HepG2 (cell line): ENCODE results near the gene PPM1E. TPM values are rescaled to one million over a fixed set of nuclear protein-coding genes. Genes with fewer than 3 reads are reported as not detected.

Experiments
- ATAC-seq: fragments of 200-7000 bp; cut with Tn5 transposase; 3 replicates; pipeline ENCODE4 v1.9.1; 2020; ENCODE audit warnings: mild to moderate bottlenecking, moderate library complexity
- BruUV-seq: library from RNA; stranded (reverse); fragments of 400-500 nt; replicated peaks from 2 replicates; lab custom pipeline; 2021; lab: Mats Ljungman, UMichigan
- CTCF ChIA-PET: fragments of 300-600 bp; formaldehyde crosslinking; extraction: SDS; loops from one replicate; lab custom pipeline; 2021; ENCODE audit warnings: low total read pairs, inconsistent platforms, low intra/inter-chr PET ratio; lab: Yijun Ruan, JAX
- POLR2A ChIA-PET: fragments of 350-600 bp; sonication (Branson Sonifier 250); formaldehyde crosslinking; loops from one replicate; lab custom pipeline; 2020; ENCODE audit warnings: antibody characterized with exemption, inconsistent platforms; lab: Yijun Ruan, JAX
- DNase-seq: peaks from one replicate; pipeline ENCODE4 v3.0.0-alpha.2; 2015; ENCODE audit warnings: low spot score
- FAIRE-seq: peaks from 3 replicates; lab custom pipeline; 2011; peaks lifted over from hg19 to GRCh38; lab: Jason Lieb, UNC
- H2AFZ ChIP-seq: one replicate; pipeline ENCODE4 v1.6.1; 2011; ENCODE audit warnings: low read length, inconsistent platforms
- H3K27ac ChIP-seq: fragments of 300-600 bp; 3 replicates; pipeline ENCODE4 v1.8.0; 2011; ENCODE audit warnings: mixed run types, mild to moderate bottlenecking, mixed read lengths, low read length, inconsistent platforms; ENCODE audit not compliant: insufficient read depth; ENCODE audit errors: extremely low read length
- H3K27me3 ChIP-seq, 2 experiments: fragments of 200-600 bp in 1 of 2; 2 replicates in 1 of 2; 3 replicates in 1 of 2; pipeline versions ENCODE4 v1.6.0 to v1.8.0; 2011; ENCODE audit warnings: low read length in 2 of 2, mild to moderate bottlenecking in 2 of 2, moderate library complexity in 2 of 2, inconsistent platforms in 1 of 2; ENCODE audit not compliant: insufficient read depth in 2 of 2, control insufficient read depth in 1 of 2
- H3K36me3 ChIP-seq, 2 experiments: fragments of 200-600 bp in 1 of 2; replicated peaks in 1 of 2; 2 replicates in 1 of 2; 3 replicates in 1 of 2; pipeline versions ENCODE4 v1.5.1 to v1.8.0; 2011; ENCODE audit warnings: low read length in 2 of 2, inconsistent platforms in 1 of 2; ENCODE audit not compliant: insufficient read depth in 2 of 2, control insufficient read depth in 1 of 2
- H3K4me1 ChIP-seq: 2 replicates; pipeline ENCODE4 v1.5.1; 2012; ENCODE audit warnings: low read length, inconsistent platforms; ENCODE audit not compliant: insufficient read depth
- H3K4me2 ChIP-seq: 2 replicates; pipeline ENCODE4 v1.6.0; 2011; ENCODE audit warnings: low read depth, low read length, inconsistent platforms
- H3K4me3 ChIP-seq, 3 experiments: fragments of 200-600 bp in 1 of 3; sonication (generic), shearing (Covaris generic) in 1 of 3; replicated peaks in 1 of 3; 2 replicates each; pipeline ENCODE4 v1.5.1; 2011 to 2016; ENCODE audit warnings: low read length in 3 of 3, inconsistent platforms in 2 of 3, low read depth in 2 of 3, mild to moderate bottlenecking in 2 of 3, control low read depth in 1 of 3, mixed read lengths in 1 of 3; ENCODE audit not compliant: insufficient read depth in 1 of 3
- H3K79me2 ChIP-seq: one replicate; pipeline ENCODE4 v1.6.1; 2011; ENCODE audit warnings: low read length, inconsistent platforms; ENCODE audit not compliant: insufficient read depth
- H3K9ac ChIP-seq: 2 replicates; pipeline ENCODE4 v1.6.0; 2011; ENCODE audit warnings: mild to moderate bottlenecking, low read depth, low read length, inconsistent platforms; ENCODE audit not compliant: insufficient read depth
- H3K9me3 ChIP-seq: 2 replicates; pipeline ENCODE4 v1.5.1; 2012; ENCODE audit warnings: mild to moderate bottlenecking, low read length
- H4K20me1 ChIP-seq: 2 replicates; pipeline ENCODE4 v1.6.0; 2011; ENCODE audit warnings: inconsistent platforms, mild to moderate bottlenecking, low read length, moderate library complexity; ENCODE audit not compliant: insufficient read depth
- JUNB ChIP-seq: sonication (generic); formaldehyde crosslinking; IDR thresholded peaks from 2 replicates; pipeline ENCODE4 v1.8.0; 2022; ENCODE audit warnings: missing genetic modification reagents, mild to moderate bottlenecking, borderline replicate concordance
- ZKSCAN1 ChIP-seq: fragments of 150-350 bp; IDR thresholded peaks from 2 replicates; pipeline ENCODE4 v1.6.1; 2014; ENCODE audit warnings: low read length
- ZNF3 ChIP-seq: IDR thresholded peaks from 2 replicates; pipeline ENCODE4 v1.7.0; 2017; ENCODE audit warnings: inconsistent platforms
- ZSCAN21 ChIP-seq: sonication (generic); formaldehyde crosslinking; IDR thresholded peaks from 2 replicates; pipeline ENCODE4 v1.8.0; 2022; ENCODE audit warnings: mild to moderate bottlenecking, missing genetic modification reagents, moderate library complexity, borderline replicate concordance
- in situ Hi-C: cut with HindIII; loops from 2 replicates; pipeline ENCODE4 v1.10.0; 2017; ENCODE audit warnings: low pct_unique_long_range_greater_than_20kb; ENCODE audit not compliant: extremely low pct_ligation_motif_present
- intact Hi-C: fragments of 100-400 bp; cut with micrococcal nuclease; formaldehyde crosslinking; loops from one replicate; pipeline ENCODE4 v1.10.0; 2022; ENCODE audit not compliant: unreplicated experiment
- polyA plus RNA-seq, 8 experiments: library from polyadenylated mRNA; depleted of rRNA in 3 of 8; stranded (reverse) in 7 of 8; unstranded in 1 of 8; fragments of >200 nt; fragmentation: Illumina TruSeq in 4 of 8; extraction: Trizol in 4 of 8; gene quantifications; 2 replicates each; pipeline versions ENCODE4 v1.2.1 to v1.2.3, GENCODE V29; 2011 to 2016; ENCODE audit warnings: low read depth in 4 of 8, missing spikeins in 1 of 8, mixed read lengths in 1 of 8; ENCODE audit not compliant: insufficient read depth in 1 of 8
- total RNA-seq, 5 experiments: library from RNA; depleted of rRNA; stranded (reverse); fragments of >200 nt; fragmentation: Illumina TruSeq; extraction: Trizol; gene quantifications; 2 replicates each; pipeline ENCODE4 v1.2.3, GENCODE V29; 2016; ENCODE audit warnings: low read depth in 1 of 5
- TF ChIP-seq, protein P1 (sequence below): IDR thresholded peaks from 2 replicates; pipeline ENCODE4 v1.6.1; 2016; ENCODE audit warnings: low read depth, control low read depth
- TF ChIP-seq, protein P2 (sequence below): sonication (generic); formaldehyde crosslinking; IDR thresholded peaks from 2 replicates; pipeline ENCODE4 v1.4.0; 2020; ENCODE audit warnings: mild to moderate bottlenecking, missing genetic modification reagents, borderline replicate concordance
- TF ChIP-seq, protein P3 (sequence below): sonication (generic); formaldehyde crosslinking; IDR thresholded peaks from 2 replicates; pipeline ENCODE4 v1.4.0; 2020; ENCODE audit warnings: missing genetic modification reagents, borderline replicate concordance
- TF ChIP-seq, protein P4 (sequence below): sonication (generic); formaldehyde crosslinking; IDR thresholded peaks from 2 replicates; pipeline ENCODE4 v1.5.1; 2020; ENCODE audit warnings: missing genetic modification reagents, mild to moderate bottlenecking, borderline replicate concordance
- TF ChIP-seq, protein P5 (sequence below): sonication (generic); formaldehyde crosslinking; IDR thresholded peaks from 2 replicates; pipeline ENCODE4 v1.5.0; 2020; ENCODE audit warnings: mild to moderate bottlenecking, low read depth, missing genetic modification reagents, borderline replicate concordance

PPM1E gene
- total and polyA plus RNA-seq, 2 of the 13 experiments (the other 11 are each of a cell fraction or from before 2014, with no cell fraction given) = 0.15 TPM; not detected in 1

DNA sequence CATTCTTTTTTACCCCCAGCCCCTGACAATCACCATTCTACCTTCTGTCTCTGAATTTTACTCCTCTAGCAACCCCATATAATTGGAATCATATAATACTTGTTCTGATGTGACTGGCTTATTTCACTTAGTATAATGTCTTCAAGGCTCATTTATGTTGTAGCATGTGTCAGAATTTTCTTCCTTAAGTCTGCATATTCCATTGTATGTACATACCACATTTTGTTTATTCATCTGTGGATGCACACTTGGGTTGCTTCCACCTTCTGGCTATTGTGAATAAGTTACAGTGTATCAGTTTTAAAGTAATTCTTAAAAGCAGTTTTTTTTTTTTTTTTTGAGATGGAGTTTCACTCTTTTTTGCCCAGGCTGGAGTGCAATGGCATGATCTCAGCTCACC, 24.7 kb upstream of the PPM1E start:
- Histone ChIP-seq H4K20me1 (no peaks in the 10 kb centered on the region), H3K79me2 (no peaks in the 10 kb centered on the region), H2AFZ (no peak overlapping the region), H3K4me1 (no peaks in the 10 kb centered on the region), H3K4me3 (no peak overlapping the region), H3K27me3 (no peaks in the 10 kb centered on the region), H3K36me3 (no peaks in the 10 kb centered on the region), H3K4me2 (no peak overlapping the region), H3K9ac (no peak overlapping the region), H3K27ac (no peak overlapping the region), H3K9me3 (no peaks in the 10 kb centered on the region)
- FAIRE-seq = no peak
- no peak for DNase-seq
- BruUV-seq = no TSS peak
- ChIA-PET CTCF (no interaction called here), POLR2A (no interaction called here)
- in situ Hi-C loops = no loop called here
- intact Hi-C loops = no loop called here
- ATAC-seq = no peak
- TF ChIP-seq ZSCAN21 (no peak), JUNB (no peak), ZNF3 (CRISPR knock-in tag) (no peak), ZKSCAN1 (no peak)
- TF ChIP-seq, protein P1, sequence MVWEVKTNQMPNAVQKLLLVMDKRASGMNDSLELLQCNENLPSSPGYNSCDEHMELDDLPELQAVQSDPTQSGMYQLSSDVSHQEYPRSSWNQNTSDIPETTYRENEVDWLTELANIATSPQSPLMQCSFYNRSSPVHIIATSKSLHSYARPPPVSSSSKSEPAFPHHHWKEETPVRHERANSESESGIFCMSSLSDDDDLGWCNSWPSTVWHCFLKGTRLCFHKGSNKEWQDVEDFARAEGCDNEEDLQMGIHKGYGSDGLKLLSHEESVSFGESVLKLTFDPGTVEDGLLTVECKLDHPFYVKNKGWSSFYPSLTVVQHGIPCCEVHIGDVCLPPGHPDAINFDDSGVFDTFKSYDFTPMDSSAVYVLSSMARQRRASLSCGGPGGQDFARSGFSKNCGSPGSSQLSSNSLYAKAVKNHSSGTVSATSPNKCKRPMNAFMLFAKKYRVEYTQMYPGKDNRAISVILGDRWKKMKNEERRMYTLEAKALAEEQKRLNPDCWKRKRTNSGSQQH (CRISPR knock-in tag) = no peak
- TF ChIP-seq, protein P2, sequence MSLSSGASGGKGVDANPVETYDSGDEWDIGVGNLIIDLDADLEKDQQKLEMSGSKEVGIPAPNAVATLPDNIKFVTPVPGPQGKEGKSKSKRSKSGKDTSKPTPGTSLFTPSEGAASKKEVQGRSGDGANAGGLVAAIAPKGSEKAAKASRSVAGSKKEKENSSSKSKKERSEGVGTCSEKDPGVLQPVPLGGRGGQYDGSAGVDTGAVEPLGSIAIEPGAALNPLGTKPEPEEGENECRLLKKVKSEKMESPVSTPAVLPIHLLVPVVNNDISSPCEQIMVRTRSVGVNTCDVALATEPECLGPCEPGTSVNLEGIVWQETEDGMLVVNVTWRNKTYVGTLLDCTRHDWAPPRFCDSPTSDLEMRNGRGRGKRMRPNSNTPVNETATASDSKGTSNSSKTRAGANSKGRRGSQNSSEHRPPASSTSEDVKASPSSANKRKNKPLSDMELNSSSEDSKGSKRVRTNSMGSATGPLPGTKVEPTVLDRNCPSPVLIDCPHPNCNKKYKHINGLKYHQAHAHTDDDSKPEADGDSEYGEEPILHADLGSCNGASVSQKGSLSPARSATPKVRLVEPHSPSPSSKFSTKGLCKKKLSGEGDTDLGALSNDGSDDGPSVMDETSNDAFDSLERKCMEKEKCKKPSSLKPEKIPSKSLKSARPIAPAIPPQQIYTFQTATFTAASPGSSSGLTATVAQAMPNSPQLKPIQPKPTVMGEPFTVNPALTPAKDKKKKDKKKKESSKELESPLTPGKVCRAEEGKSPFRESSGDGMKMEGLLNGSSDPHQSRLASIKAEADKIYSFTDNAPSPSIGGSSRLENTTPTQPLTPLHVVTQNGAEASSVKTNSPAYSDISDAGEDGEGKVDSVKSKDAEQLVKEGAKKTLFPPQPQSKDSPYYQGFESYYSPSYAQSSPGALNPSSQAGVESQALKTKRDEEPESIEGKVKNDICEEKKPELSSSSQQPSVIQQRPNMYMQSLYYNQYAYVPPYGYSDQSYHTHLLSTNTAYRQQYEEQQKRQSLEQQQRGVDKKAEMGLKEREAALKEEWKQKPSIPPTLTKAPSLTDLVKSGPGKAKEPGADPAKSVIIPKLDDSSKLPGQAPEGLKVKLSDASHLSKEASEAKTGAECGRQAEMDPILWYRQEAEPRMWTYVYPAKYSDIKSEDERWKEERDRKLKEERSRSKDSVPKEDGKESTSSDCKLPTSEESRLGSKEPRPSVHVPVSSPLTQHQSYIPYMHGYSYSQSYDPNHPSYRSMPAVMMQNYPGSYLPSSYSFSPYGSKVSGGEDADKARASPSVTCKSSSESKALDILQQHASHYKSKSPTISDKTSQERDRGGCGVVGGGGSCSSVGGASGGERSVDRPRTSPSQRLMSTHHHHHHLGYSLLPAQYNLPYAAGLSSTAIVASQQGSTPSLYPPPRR (CRISPR knock-in tag) = no peak
- TF ChIP-seq, protein P3, sequence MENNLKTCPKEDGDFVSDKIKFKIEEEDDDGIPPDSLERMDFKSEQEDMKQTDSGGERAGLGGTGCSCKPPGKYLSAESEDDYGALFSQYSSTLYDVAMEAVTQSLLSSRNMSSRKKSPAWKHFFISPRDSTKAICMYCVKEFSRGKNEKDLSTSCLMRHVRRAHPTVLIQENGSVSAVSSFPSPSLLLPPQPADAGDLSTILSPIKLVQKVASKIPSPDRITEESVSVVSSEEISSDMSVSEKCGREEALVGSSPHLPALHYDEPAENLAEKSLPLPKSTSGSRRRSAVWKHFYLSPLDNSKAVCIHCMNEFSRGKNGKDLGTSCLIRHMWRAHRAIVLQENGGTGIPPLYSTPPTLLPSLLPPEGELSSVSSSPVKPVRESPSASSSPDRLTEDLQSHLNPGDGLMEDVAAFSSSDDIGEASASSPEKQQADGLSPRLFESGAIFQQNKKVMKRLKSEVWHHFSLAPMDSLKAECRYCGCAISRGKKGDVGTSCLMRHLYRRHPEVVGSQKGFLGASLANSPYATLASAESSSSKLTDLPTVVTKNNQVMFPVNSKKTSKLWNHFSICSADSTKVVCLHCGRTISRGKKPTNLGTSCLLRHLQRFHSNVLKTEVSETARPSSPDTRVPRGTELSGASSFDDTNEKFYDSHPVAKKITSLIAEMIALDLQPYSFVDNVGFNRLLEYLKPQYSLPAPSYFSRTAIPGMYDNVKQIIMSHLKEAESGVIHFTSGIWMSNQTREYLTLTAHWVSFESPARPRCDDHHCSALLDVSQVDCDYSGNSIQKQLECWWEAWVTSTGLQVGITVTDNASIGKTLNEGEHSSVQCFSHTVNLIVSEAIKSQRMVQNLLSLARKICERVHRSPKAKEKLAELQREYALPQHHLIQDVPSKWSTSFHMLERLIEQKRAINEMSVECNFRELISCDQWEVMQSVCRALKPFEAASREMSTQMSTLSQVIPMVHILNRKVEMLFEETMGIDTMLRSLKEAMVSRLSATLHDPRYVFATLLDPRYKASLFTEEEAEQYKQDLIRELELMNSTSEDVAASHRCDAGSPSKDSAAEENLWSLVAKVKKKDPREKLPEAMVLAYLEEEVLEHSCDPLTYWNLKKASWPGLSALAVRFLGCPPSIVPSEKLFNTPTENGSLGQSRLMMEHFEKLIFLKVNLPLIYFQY (CRISPR knock-in tag) = no peak
- TF ChIP-seq, protein P4, sequence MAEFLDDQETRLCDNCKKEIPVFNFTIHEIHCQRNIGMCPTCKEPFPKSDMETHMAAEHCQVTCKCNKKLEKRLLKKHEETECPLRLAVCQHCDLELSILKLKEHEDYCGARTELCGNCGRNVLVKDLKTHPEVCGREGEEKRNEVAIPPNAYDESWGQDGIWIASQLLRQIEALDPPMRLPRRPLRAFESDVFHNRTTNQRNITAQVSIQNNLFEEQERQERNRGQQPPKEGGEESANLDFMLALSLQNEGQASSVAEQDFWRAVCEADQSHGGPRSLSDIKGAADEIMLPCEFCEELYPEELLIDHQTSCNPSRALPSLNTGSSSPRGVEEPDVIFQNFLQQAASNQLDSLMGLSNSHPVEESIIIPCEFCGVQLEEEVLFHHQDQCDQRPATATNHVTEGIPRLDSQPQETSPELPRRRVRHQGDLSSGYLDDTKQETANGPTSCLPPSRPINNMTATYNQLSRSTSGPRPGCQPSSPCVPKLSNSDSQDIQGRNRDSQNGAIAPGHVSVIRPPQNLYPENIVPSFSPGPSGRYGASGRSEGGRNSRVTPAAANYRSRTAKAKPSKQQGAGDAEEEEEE (CRISPR knock-in tag) = no peak
- TF ChIP-seq, protein P5, sequence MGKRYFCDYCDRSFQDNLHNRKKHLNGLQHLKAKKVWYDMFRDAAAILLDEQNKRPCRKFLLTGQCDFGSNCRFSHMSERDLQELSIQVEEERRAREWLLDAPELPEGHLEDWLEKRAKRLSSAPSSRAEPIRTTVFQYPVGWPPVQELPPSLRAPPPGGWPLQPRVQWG = no peak
